ENCODE measurements around the gene KRTAP5-6. TPM values are rescaled to one million over a fixed set of nuclear protein-coding genes. Genes with fewer than 3 reads are reported as not detected.

Gene KRTAP5-6
- polyA plus RNA-seq, 2 of the 4 experiments (the other 2 are of a cell fraction): not detected

DNA sequence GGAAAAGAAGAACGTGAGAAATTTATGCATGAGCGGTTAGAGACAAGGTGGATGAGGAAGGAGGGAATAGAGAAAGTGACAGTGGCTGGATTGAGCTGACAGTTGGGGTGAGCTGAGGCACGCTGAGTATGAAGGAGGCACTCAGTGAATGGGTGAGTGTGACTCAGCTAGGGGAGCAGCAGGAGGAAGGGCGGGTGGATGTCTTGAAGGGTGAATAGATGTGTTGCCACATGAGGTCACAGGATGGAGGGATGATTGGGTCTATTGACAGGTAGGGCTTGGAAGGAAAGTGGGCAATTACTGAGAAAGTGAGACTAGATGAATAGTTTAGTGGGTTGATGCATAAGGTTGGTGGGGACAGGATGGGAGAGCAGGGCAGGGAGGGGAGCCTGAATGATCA lies 45.4 kb downstream of the KRTAP5-6 start:
- ATAC-seq (no peak), DNase-seq (ENCODE audit: low read depth in 1 of 2, low spot score in 1 of 2) (no peak), FAIRE-seq (no peak)
- H3K4me1 ChIP-seq: no peaks in the 10 kb centered on the region
- no peak overlapping the region for H3K4me2 ChIP-seq
- POLR2A ChIA-PET: no interaction called here
- 35% methylated on average over 4 of the region's 4 CpGs for WGBS (ENCODE audit: missing lambda C conversion rate)
- TF ChIP-seq NPAS2 (CRISPR knock-in tag; IDR thresholded peaks at IDR 0.05; ENCODE audit: borderline replicate concordance) (no peak), CHD2 (IDR thresholded peaks at IDR 0.05; ENCODE audit: low read length, partially characterized antibody) (no peak), JUN (IDR thresholded peaks at IDR 0.05) (no peak), NR3C1 (IDR thresholded peaks at IDR 0.05) (no peak), HOXA7 (CRISPR knock-in tag; IDR thresholded peaks at IDR 0.05) (no peak), CHD4 (IDR thresholded peaks at IDR 0.05; ENCODE audit: borderline replicate concordance) (no peak), HOXB5 (CRISPR knock-in tag; IDR thresholded peaks at IDR 0.05) (no peak), TFCP2L1 (CRISPR knock-in tag; IDR thresholded peaks at IDR 0.05) (no peak), SMC3 (IDR thresholded peaks at IDR 0.05) (no peak), PHF8 (IDR thresholded peaks at IDR 0.05; ENCODE audit: borderline replicate concordance, low read depth) (no peak), ZFP36 (IDR thresholded peaks at IDR 0.05; ENCODE audit: borderline replicate concordance, partially characterized antibody) (no peak), HEYL (CRISPR knock-in tag; IDR thresholded peaks at IDR 0.05) (no peak), RAD21 (conservative IDR thresholded peaks at IDR 0.05 in 1 of 2, IDR thresholded peaks at IDR 0.05 in 1 of 2) (no peak), KDM1A (IDR thresholded peaks at IDR 0.05; ENCODE audit: low read depth) (no peak), RFX5 (IDR thresholded peaks at IDR 0.05) (no peak)
- TF ChIP-seq, protein P1, sequence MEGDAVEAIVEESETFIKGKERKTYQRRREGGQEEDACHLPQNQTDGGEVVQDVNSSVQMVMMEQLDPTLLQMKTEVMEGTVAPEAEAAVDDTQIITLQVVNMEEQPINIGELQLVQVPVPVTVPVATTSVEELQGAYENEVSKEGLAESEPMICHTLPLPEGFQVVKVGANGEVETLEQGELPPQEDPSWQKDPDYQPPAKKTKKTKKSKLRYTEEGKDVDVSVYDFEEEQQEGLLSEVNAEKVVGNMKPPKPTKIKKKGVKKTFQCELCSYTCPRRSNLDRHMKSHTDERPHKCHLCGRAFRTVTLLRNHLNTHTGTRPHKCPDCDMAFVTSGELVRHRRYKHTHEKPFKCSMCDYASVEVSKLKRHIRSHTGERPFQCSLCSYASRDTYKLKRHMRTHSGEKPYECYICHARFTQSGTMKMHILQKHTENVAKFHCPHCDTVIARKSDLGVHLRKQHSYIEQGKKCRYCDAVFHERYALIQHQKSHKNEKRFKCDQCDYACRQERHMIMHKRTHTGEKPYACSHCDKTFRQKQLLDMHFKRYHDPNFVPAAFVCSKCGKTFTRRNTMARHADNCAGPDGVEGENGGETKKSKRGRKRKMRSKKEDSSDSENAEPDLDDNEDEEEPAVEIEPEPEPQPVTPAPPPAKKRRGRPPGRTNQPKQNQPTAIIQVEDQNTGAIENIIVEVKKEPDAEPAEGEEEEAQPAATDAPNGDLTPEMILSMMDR (IDR thresholded peaks at IDR 0.05): no peak
- no peak overlapping the region for H3K4me3 ChIP-seq
- H3K27ac ChIP-seq: no peak overlapping the region
- H3K9me3 ChIP-seq: peaks cover 6% of the 10 kb centered on the region
- CTCF ChIA-PET: interaction anchor here (0.7 kb wide), 1 partner anchor 27 kb away, joined by 3 read pairs; no protein-coding TSS in a partner anchor

DNA sequence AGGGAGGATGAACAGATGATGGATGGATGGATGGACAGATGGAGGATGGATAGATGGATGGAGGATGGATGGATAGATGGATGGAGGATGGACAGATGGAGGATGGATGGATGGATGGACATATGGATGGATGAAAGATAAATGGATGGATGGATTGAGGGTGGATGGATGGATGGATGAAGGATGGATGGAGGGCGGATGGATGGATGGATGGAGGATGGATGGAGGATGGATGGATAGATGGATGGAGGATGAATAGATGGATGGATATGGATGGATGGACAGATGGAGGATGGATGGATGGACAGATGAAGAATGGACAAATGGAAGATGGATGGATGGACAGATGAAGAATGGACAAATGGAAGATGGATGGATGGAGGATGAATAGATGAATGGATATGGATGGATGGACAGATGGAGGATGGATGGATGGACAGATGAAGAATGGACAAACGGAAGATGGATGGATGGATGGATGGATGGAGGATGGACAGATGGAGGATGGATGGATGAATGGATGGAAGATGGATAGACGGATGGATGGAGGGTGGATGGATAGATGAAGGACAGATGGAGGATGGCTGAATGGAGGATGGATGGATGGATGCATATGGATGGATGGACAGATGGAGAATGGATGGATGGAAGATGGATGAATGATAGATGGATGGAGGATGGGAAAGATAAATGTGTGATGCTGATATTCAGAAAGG lies 46.0 kb downstream of the KRTAP5-6 start:
- no peak overlapping the region for H3K27ac ChIP-seq
- no peak overlapping the region for H3K4me3 ChIP-seq
- H3K4me2 ChIP-seq: no peak overlapping the region
- no peak for FAIRE-seq
- no peak for DNase-seq (ENCODE audit: low read depth in 1 of 2, low spot score in 1 of 2)
- no peak for ATAC-seq
- H3K4me1 ChIP-seq: no peaks in the 10 kb centered on the region
- WGBS (ENCODE audit: missing lambda C conversion rate): 46% methylated on average over 3 of the region's 3 CpGs
- H3K9me3 ChIP-seq: no peaks in the 10 kb centered on the region
- POLR2A ChIA-PET: no interaction called here
- CTCF ChIA-PET: interaction anchor here (0.7 to 2.0 kb wide), 3 partner anchors 49 to 408 kb away, joined by 3 to 10 read pairs (median 5); no protein-coding TSS in a partner anchor
- TF ChIP-seq JUN (IDR thresholded peaks at IDR 0.05): no peak
- TF ChIP-seq KDM5A (IDR thresholded peaks at IDR 0.05): no peak
- TF ChIP-seq CHD4 (IDR thresholded peaks at IDR 0.05; ENCODE audit: borderline replicate concordance): no peak
- no peak for TF ChIP-seq ZNF302 (CRISPR knock-in tag; IDR thresholded peaks at IDR 0.05)
- no peak for TF ChIP-seq EP300 (IDR thresholded peaks at IDR 0.05)
- no peak for TF ChIP-seq NR3C1 (IDR thresholded peaks at IDR 0.05)
- no peak for TF ChIP-seq FOXS1 (CRISPR knock-in tag; IDR thresholded peaks at IDR 0.05)
- TF ChIP-seq RAD21 (conservative IDR thresholded peaks at IDR 0.05 in 1 of 2, IDR thresholded peaks at IDR 0.05 in 1 of 2): no peak
- TF ChIP-seq ZC3H11A (IDR thresholded peaks at IDR 0.05): no peak
- no peak for TF ChIP-seq TFCP2L1 (CRISPR knock-in tag; IDR thresholded peaks at IDR 0.05)

DNA sequence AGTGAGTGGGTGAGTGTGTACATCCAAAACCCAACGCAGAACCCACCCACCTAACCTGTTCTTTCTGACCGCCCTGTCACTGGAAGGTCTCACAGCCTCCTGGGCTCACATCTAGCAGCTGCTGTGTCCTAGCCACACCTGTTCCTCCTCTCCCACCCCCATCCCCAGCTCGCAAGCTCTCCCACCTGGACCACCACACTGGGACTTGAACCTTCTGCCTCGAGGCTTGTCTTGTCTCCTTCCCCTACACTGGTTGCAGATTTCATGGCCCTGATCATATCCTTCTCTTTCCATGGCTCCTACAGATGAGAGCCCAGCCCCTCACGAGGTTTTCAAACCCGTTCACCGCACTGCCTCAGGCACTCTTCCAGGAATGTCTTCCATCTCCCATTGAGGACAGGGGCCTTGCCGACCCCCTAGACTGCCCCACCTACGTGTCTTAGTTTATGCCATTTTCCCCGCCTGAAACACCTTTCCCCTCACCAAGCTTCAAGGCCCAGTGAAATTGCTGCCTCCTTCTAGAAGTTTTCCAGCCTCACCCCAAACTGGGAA lies 46.7 kb downstream of the KRTAP5-6 start:
- H3K4me1 ChIP-seq: no peaks in the 10 kb centered on the region; the same call in 2 of the 3 replicates
- no peak for FAIRE-seq
- 54% methylated on average over 10 of the region's 10 CpGs for WGBS (ENCODE audit: missing lambda C conversion rate)

More for the DNA sequence above, 46.7 kb downstream of the KRTAP5-6 start:
- DNase-seq (ENCODE audit: low read depth in 1 of 2, low spot score in 1 of 2) (no peak), ATAC-seq (no peak)
- no peak overlapping the region for H3K4me2 ChIP-seq
- no peak overlapping the region for H3K4me3 ChIP-seq
- POLR2A ChIA-PET: interaction anchor here (0.5 kb wide), 1 partner anchor 28 kb away, joined by 3 read pairs; no protein-coding TSS in a partner anchor
- CTCF ChIA-PET: interaction anchor here (0.7 to 2.0 kb wide), 6 partner anchors 50 to 677 kb away, joined by 3 to 10 read pairs (median 4); no protein-coding TSS in a partner anchor
- TF ChIP-seq FOSL2 (IDR thresholded peaks at IDR 0.05): no peak
- TF ChIP-seq FOSL2 (CRISPR knock-in tag; IDR thresholded peaks at IDR 0.05): no peak
- no peak for TF ChIP-seq RFX5 (IDR thresholded peaks at IDR 0.05)
- H3K27ac ChIP-seq: no peak overlapping the region
- no peaks in the 10 kb centered on the region for H3K9me3 ChIP-seq

Measured in A549 (cell line).